MM.1S (cell line): ENCODE data around the gene SSBP4.

ENCODE experiments used
- CTCF ChIP-seq: fragments of 300-600 bp; sonication (generic); IDR thresholded peaks from 2 replicates; pipeline ENCODE4 v1.5.1; 2016; ENCODE audit warnings: antibody characterized with exemption, low read length, mixed read lengths
- EZH2 ChIP-seq: fragments of 300-600 bp; sonication (generic); optimal IDR thresholded peaks from 2 replicates; pipeline ENCODE3; 2017; ENCODE audit warnings: low read depth, mild to moderate bottlenecking, antibody characterized with exemption, low read length, mixed read lengths

- TF ChIP-seq CTCF (no peak), EZH2 (no peak)
Observed at GRCh38 chr19:18379803-18380747, 39.1 kb upstream of the SSBP4 start.
